ENCODE data around the gene ZNF436. TPM values are rescaled to one million over a fixed set of nuclear protein-coding genes. Genes with fewer than 3 reads are reported as not detected.

The ZNF436 gene
- total and polyA plus RNA-seq, 9 of the 15 experiments (the other 6 are each of a cell fraction or from before 2014, with no cell fraction given): 2.1 to 11.3 (median 6.8) TPM

- no peak for TF ChIP-seq HINFP (tag; conservative IDR thresholded peaks at IDR 0.05; ENCODE audit: low read depth)
- peak; percentile 30; the same call in 1 of the 2 replicates for TF ChIP-seq MXI1 (IDR thresholded peaks at IDR 0.05; ENCODE audit: low read depth, low read length)
- TF ChIP-seq ZNF384 (IDR thresholded peaks at IDR 0.05; ENCODE audit: low read depth, low read length): 0 out of 2 replicates have a peak, but pooled peaks have one; percentile 12
- TF ChIP-seq HES1 (IDR thresholded peaks at IDR 0.05; ENCODE audit: low read depth): no peak
- 0 out of 2 replicates have a peak, but pooled peaks have one; percentile 48 for TF ChIP-seq XRCC5 (IDR thresholded peaks at IDR 0.05; ENCODE audit: low read depth, low read length)
- TF ChIP-seq PPARD (CRISPR knock-in tag; IDR thresholded peaks at IDR 0.05): no peak
- no peak for TF ChIP-seq TAL1 (IDR thresholded peaks at IDR 0.05)
- no peak for TF ChIP-seq COPS2 (conservative IDR thresholded peaks at IDR 0.05)
- no peak for TF ChIP-seq KLF6 (CRISPR knock-in tag; IDR thresholded peaks at IDR 0.05; ENCODE audit: borderline replicate concordance)
- TF ChIP-seq POLR2B (IDR thresholded peaks at IDR 0.05; ENCODE audit: low read depth, partially characterized antibody): peak; percentile 71
- peak in 1 of 2 experiments; percentile 75; a peak in 1 of 4 replicates for TF ChIP-seq KDM1A (IDR thresholded peaks at IDR 0.05)
- TF ChIP-seq ZNF239 (CRISPR knock-in tag; IDR thresholded peaks at IDR 0.05): no peak
- no peak for TF ChIP-seq ZNF586 (CRISPR knock-in tag; conservative IDR thresholded peaks at IDR 0.05)
- TF ChIP-seq NR3C1 (CRISPR knock-in tag; IDR thresholded peaks at IDR 0.05): no peak
- peak; percentile 96 for TF ChIP-seq ASH1L (IDR thresholded peaks at IDR 0.05; ENCODE audit: borderline replicate concordance, low read depth, partially characterized antibody)
- no peak for TF ChIP-seq E2F1 (CRISPR knock-in tag; IDR thresholded peaks at IDR 0.05)
- peak; percentile 85 for TF ChIP-seq GABPB1 (CRISPR knock-in tag; IDR thresholded peaks at IDR 0.05)
- TF ChIP-seq NR2C1 (IDR thresholded peaks at IDR 0.05): no peak
- peak; percentile 42; the same call in 1 of the 2 replicates for TF ChIP-seq NR2C1 (tag; IDR thresholded peaks at IDR 0.05)
- no peak for TF ChIP-seq ZNF12 (CRISPR knock-in tag; IDR thresholded peaks at IDR 0.05)
- no peak for TF ChIP-seq ILF3 (IDR thresholded peaks at IDR 0.05; ENCODE audit: borderline replicate concordance)
- TF ChIP-seq HMG20A (CRISPR knock-in tag; conservative IDR thresholded peaks at IDR 0.05): no peak
- no peak for TF ChIP-seq ZNF124 (CRISPR knock-in tag; IDR thresholded peaks at IDR 0.05)
- TF ChIP-seq FOXM1 (IDR thresholded peaks at IDR 0.05; ENCODE audit: low read depth): no peak
- no peak; the same call in 1 of the 2 replicates for TF ChIP-seq FOXM1 (CRISPR knock-in tag; IDR thresholded peaks at IDR 0.05; ENCODE audit: low read depth)
- peak; percentile 40; the same call in 1 of the 2 replicates for TF ChIP-seq SMARCA4 (IDR thresholded peaks at IDR 0.05)
- TF ChIP-seq FUS (optimal IDR thresholded peaks at IDR 0.05; ENCODE audit: low read depth, low read length): no peak
- peak; percentile 80 for TF ChIP-seq CXXC5 (CRISPR knock-in tag; IDR thresholded peaks at IDR 0.05)
- no peak for TF ChIP-seq WHSC1 (IDR thresholded peaks at IDR 0.05; ENCODE audit: low read length)
These were observed 1.7 kb downstream of the ZNF436 start (continued) for GRCh38 chr1:23367791-23368561.
